Body of pancreas (tissue), 4 donors: ENCODE data around the gene FAM83E. TPM values are rescaled to one million over a fixed set of nuclear protein-coding genes. Genes with fewer than 3 reads are reported as not detected.
A peak's percentile ranks its signal among the peaks of the same experiment; 100 is the strongest.
"Not testable (repeated sequence)": the region's sequence is repeated elsewhere in the genome, so short reads cannot be mapped to it uniquely, and the experiment has no call there.

ENCODE experiments used
- ATAC-seq: fragments of 150-250 bp; one replicate; pipeline ENCODE4 v1.9.1; 2016
- DNase-seq, 4 donors: peaks; one replicate each; pipeline ENCODE4 v3.0.0-alpha.2; 2019
- H3K27ac ChIP-seq, 4 donors: fragments of 200-600 bp; sonication (generic); 1 replicate in 3 of 4; 2 replicates in 1 of 4; pipeline versions ENCODE4 v1.5.1 to v1.6.1; 2016 to 2019; ENCODE audit warnings: mild to moderate bottlenecking in 1 of 4, mixed read lengths in 1 of 4, moderate library complexity in 1 of 4
- H3K27me3 ChIP-seq, 2 donors: fragments of 200-600 bp; sonication (generic); one replicate each; pipeline ENCODE4 v1.6.0; 2016; ENCODE audit warnings: mild to moderate bottlenecking in 1 of 2
- H3K36me3 ChIP-seq, 2 donors: fragments of 200-600 bp; sonication (generic); replicated peaks in 1 of 2; 2 replicates each; pipeline ENCODE4 v1.5.1; 2016; ENCODE audit warnings: low read depth in 2 of 2; ENCODE audit not compliant: insufficient read depth in 1 of 2
- H3K4me1 ChIP-seq: fragments of 200-600 bp; sonication (generic); one replicate; pipeline ENCODE4 v1.6.0; 2016
- H3K4me3 ChIP-seq, 2 donors: fragments of 200-600 bp; sonication (generic); 1 replicate in 1 of 2; 2 replicates in 1 of 2; pipeline ENCODE4 v1.5.1; 2016 to 2019
- H3K9me3 ChIP-seq, 3 donors: fragments of 200-600 bp; sonication (generic); 1 replicate in 2 of 3; 2 replicates in 1 of 3; pipeline ENCODE4 v1.5.1; 2016
- CTCF ChIP-seq, 7 experiments: fragments of 450-650 bp in 4 of 7; fragments of 200-600 bp in 3 of 7; sonication (generic) in 3 of 7; IDR thresholded peaks; one replicate each; pipeline ENCODE4 v1.5.1; 2016 to 2019; ENCODE audit warnings: antibody characterized with exemption in 7 of 7
- POLR2A ChIP-seq, 3 donors: fragments of 450-650 bp; IDR thresholded peaks; one replicate each; pipeline ENCODE4 v1.6.1; 2016; ENCODE audit warnings: antibody characterized with exemption in 3 of 3, mild to moderate bottlenecking in 2 of 3
- WGBS, 2 donors: methylation state at CpG; one replicate each; pipeline ENCODE4 v1.1.5; 2017; 5-methylcytosine and 5-hydroxymethylcytosine counted together
- intact Hi-C: fragments of 100-400 bp; cut with DNase I; formaldehyde crosslinking; loops from one replicate; pipeline ENCODE4 v1.15.1; 2023
- total RNA-seq, 2 donors: library from RNA; depleted of rRNA; stranded (reverse); fragments of >200 nt; gene quantifications; one replicate each; pipeline ENCODE4 v1.1.0, GENCODE V29; 2016

FAM83E gene
- total RNA-seq, 2 donors from 2014 or later: 0.33 to 4.2 TPM

GRCh38 chr19:48591021-48591420 is 23.9 kb downstream of the FAM83E start:
- intact Hi-C loops: loop anchor here (10.0 kb wide), 1 partner anchor 276 kb away; no protein-coding TSS in a partner anchor
- no peak for ATAC-seq
- Histone ChIP-seq H3K4me3 (no peak overlapping the region), H3K27me3 (no peaks in the 10 kb centered on the region), H3K27ac (no peak overlapping the region), H3K4me1 (peaks cover 7% of the 10 kb centered on the region), H3K9me3 (no peaks in the 10 kb centered on the region), H3K36me3 (no peaks in the 10 kb centered on the region)
- no peak for DNase-seq
- TF ChIP-seq CTCF (IDR thresholded peaks at IDR 0.05) (no peak), POLR2A (IDR thresholded peaks at IDR 0.05) (no peak)
- WGBS, 2 donors: 57 to 88% methylated on average over 3 to 5 of the region's 5 CpGs

GRCh38 chr19:48588670-48589401 is 26.0 kb downstream of the FAM83E start:
- DNase-seq: peak; percentile 91 to 96 (median 92)
- TF ChIP-seq POLR2A (IDR thresholded peaks at IDR 0.05) (no peak), CTCF (IDR thresholded peaks at IDR 0.05) (peak; percentile 82 to 97 (median 91))
- WGBS, 2 donors: 4 to 5% methylated on average over 30 to 36 of the region's 36 CpGs
- H3K4me3 ChIP-seq: no peak overlapping the region
- H3K4me1 ChIP-seq: peaks cover 12% of the 10 kb centered on the region
- no peak overlapping the region for H3K27ac ChIP-seq
- no peaks in the 10 kb centered on the region for H3K27me3 ChIP-seq
- peak; percentile 87 for ATAC-seq
- intact Hi-C loops: no loop called here
- no peaks in the 10 kb centered on the region for H3K36me3 ChIP-seq
- H3K9me3 ChIP-seq: no peaks in the 10 kb centered on the region

GRCh38 chr19:48587387-48587786 is 27.5 kb downstream of the FAM83E start:
- DNase-seq: no peak
- 54 to 86% methylated on average over 2 to 3 of the region's 3 CpGs for WGBS, 2 donors
- Histone ChIP-seq H3K4me1 (peaks cover 14% of the 10 kb centered on the region), H3K9me3 (no peaks in the 10 kb centered on the region), H3K4me3 (no peak overlapping the region), H3K27ac (no peak overlapping the region), H3K27me3 (no peaks in the 10 kb centered on the region), H3K36me3 (no peaks in the 10 kb centered on the region)
- intact Hi-C loops: no loop called here
- TF ChIP-seq CTCF (IDR thresholded peaks at IDR 0.05) (no peak), POLR2A (IDR thresholded peaks at IDR 0.05) (no peak)
- ATAC-seq: no peak

GRCh38 chr19:48582168-48582567 is 32.7 kb downstream of the FAM83E start:
- no peaks in the 10 kb centered on the region for H3K27me3 ChIP-seq
- 55 to 57% methylated on average over 2 of the region's 2 CpGs for WGBS, 2 donors
- no peak overlapping the region for H3K4me3 ChIP-seq
- no peak overlapping the region for H3K27ac ChIP-seq
- intact Hi-C loops: loop anchor here (5.0 kb wide), 1 partner anchor 90 kb away; no protein-coding TSS in a partner anchor
- ATAC-seq: no peak
- H3K36me3 ChIP-seq: no peaks in the 10 kb centered on the region
- TF ChIP-seq CTCF (IDR thresholded peaks at IDR 0.05) (no peak), POLR2A (IDR thresholded peaks at IDR 0.05) (no peak)
- no peaks in the 10 kb centered on the region for H3K9me3 ChIP-seq
- peaks cover 6% of the 10 kb centered on the region for H3K4me1 ChIP-seq
- DNase-seq: no peak

- intact Hi-C loops: no loop called here
- H3K36me3 ChIP-seq: no peaks in the 10 kb centered on the region
- peaks cover 2% of the 10 kb centered on the region for H3K4me1 ChIP-seq
- TF ChIP-seq CTCF (IDR thresholded peaks at IDR 0.05) (no peak), POLR2A (IDR thresholded peaks at IDR 0.05) (no peak)
- H3K27ac ChIP-seq: no peak overlapping the region
- H3K9me3 ChIP-seq: no peaks in the 10 kb centered on the region
- H3K4me3 ChIP-seq: no peak overlapping the region
- no peak for DNase-seq
- 40 to 51% methylated on average over 3 of the region's 3 CpGs for WGBS, 2 donors
- no peak for ATAC-seq
- H3K27me3 ChIP-seq: no peaks in the 10 kb centered on the region
These were observed 36.0 kb downstream of the FAM83E start for GRCh38 chr19:48578891-48579290.

GRCh38 chr19:48577908-48578307 is 37.0 kb downstream of the FAM83E start:
- intact Hi-C loops, H3K27me3 ChIP-seq, H3K4me3 ChIP-seq, H3K9me3 ChIP-seq, ATAC-seq, H3K36me3 ChIP-seq, H3K27ac ChIP-seq, H3K4me1 ChIP-seq, DNase-seq: not testable (repeated sequence)
- WGBS, 2 donors: 84 to 86% methylated on average over 7 of the region's 7 CpGs
